OCI-LY7 (cell line): Measurements from ENCODE around the gene MYH7. TPM values are rescaled to one million over a fixed set of nuclear protein-coding genes. Genes with fewer than 3 reads are reported as not detected.
A peak's percentile ranks its signal among the peaks of the same experiment; 100 is the strongest.

Source experiments
- BruUV-seq: library from RNA; stranded (reverse); fragments of 400-500 nt; replicated peaks from 2 replicates; lab custom pipeline; 2021; lab: Mats Ljungman, UMichigan
- CTCF ChIA-PET: fragments of 300-600 bp; sonication (Branson Sonifier 250); formaldehyde crosslinking; loops from one replicate; lab custom pipeline; 2022; ENCODE audit warnings: antibody characterized with exemption; ENCODE audit not compliant: unreplicated experiment; lab: Charles Lee
- POLR2A ChIA-PET: fragments of 300-600 bp; sonication (Branson Sonifier 250); formaldehyde crosslinking; loops from one replicate; lab custom pipeline; 2022; ENCODE audit warnings: antibody characterized with exemption; lab: Charles Lee
- DNase-seq: peaks from one replicate; pipeline ENCODE4 v3.0.0-alpha.2; 2015; ENCODE audit warnings: low spot score
- H2AFZ ChIP-seq: fragments of 200-600 bp; sonication (generic), shearing (Covaris generic); 2 replicates; pipeline ENCODE4 v1.6.1; 2014; ENCODE audit warnings: mild to moderate bottlenecking, antibody characterized with exemption, low read length, moderate library complexity
- H3K27ac ChIP-seq: fragments of 200-600 bp; sonication (generic); 2 replicates; pipeline ENCODE4 v1.5.1; 2014; ENCODE audit warnings: mixed run types, low read depth, mild to moderate bottlenecking, moderate library complexity, low read length, inconsistent platforms; ENCODE audit not compliant: poor library complexity, severe bottlenecking
- H3K36me3 ChIP-seq: fragments of 200-600 bp; sonication (generic); 2 replicates; pipeline ENCODE4 v1.6.1; 2014; ENCODE audit warnings: mild to moderate bottlenecking, antibody characterized with exemption, low read length, moderate library complexity, mixed read lengths; ENCODE audit not compliant: insufficient read depth
- H3K4me1 ChIP-seq: fragments of 200-600 bp; sonication (generic); 2 replicates; pipeline ENCODE4 v1.5.1; 2014; ENCODE audit warnings: mild to moderate bottlenecking, low read length; ENCODE audit not compliant: insufficient read depth, poor library complexity, severe bottlenecking
- H3K4me2 ChIP-seq: fragments of 200-600 bp; sonication (generic); 2 replicates; pipeline ENCODE4 v1.6.1; 2014; ENCODE audit warnings: mild to moderate bottlenecking, low read length
- H3K4me3 ChIP-seq: fragments of 200-600 bp; sonication (generic); 2 replicates; pipeline ENCODE4 v1.5.1; 2014; ENCODE audit warnings: mild to moderate bottlenecking, low read depth, low read length; ENCODE audit not compliant: poor library complexity, severe bottlenecking
- H3K79me2 ChIP-seq: fragments of 200-600 bp; sonication (generic); 2 replicates; pipeline ENCODE4 v1.6.1; 2016; ENCODE audit warnings: low read depth, mild to moderate bottlenecking, low read length, moderate library complexity, mixed read lengths; ENCODE audit not compliant: insufficient read depth
- H3K9me2 ChIP-seq: fragments of 200-600 bp; sonication (generic); 2 replicates; pipeline ENCODE4 v1.6.1; 2016; ENCODE audit warnings: mild to moderate bottlenecking, low read length, mixed read lengths; ENCODE audit not compliant: insufficient read depth
- H3K9me3 ChIP-seq: fragments of 200-600 bp; sonication (generic); 2 replicates; pipeline ENCODE4 v1.6.1; 2014; ENCODE audit warnings: mild to moderate bottlenecking, mixed run types, low read length, mixed read lengths
- H4K20me1 ChIP-seq: fragments of 200-600 bp; sonication (generic); 2 replicates; pipeline ENCODE4 v1.6.1; 2014; ENCODE audit warnings: mild to moderate bottlenecking, antibody characterized with exemption, low read length, moderate library complexity, mixed read lengths; ENCODE audit not compliant: insufficient read depth
- CTCF ChIP-seq: fragments of 200-600 bp; sonication (generic); conservative IDR thresholded peaks from 2 replicates; pipeline ENCODE4 v1.5.1; 2014; ENCODE audit warnings: mild to moderate bottlenecking, antibody characterized with exemption, low read length, moderate library complexity, mixed read lengths
- EZH2phosphoT487 ChIP-seq: fragments of 200-600 bp; sonication (generic); IDR thresholded peaks from 2 replicates; pipeline ENCODE4 v1.6.1; 2018; ENCODE audit warnings: low read depth, borderline replicate concordance, mild to moderate bottlenecking, mixed run types, antibody characterized with exemption, low read length, moderate library complexity, mixed read lengths
- intact Hi-C: fragments of 100-400 bp; cut with micrococcal nuclease; formaldehyde crosslinking; loops from one replicate; pipeline ENCODE4 v1.10.0; 2022; ENCODE audit not compliant: unreplicated experiment
- total RNA-seq, 2 experiments: library from RNA; depleted of rRNA in 1 of 2; stranded (reverse); fragments of >200 nt in 1 of 2; shearing (Covaris generic) in 1 of 2; gene quantifications; 2 replicates each; pipeline ENCODE4 v1.2.3, GENCODE V29; 2014 to 2022

MYH7 gene
- total RNA-seq, 2 experiments from 2014 or later = not detected

GRCh38 chr14:23470947-23471346, 35.5 kb upstream of the MYH7 start:
- H3K36me3 ChIP-seq = peaks cover 47% of the 10 kb centered on the region
- H3K27ac ChIP-seq = no peak overlapping the region
- intact Hi-C loops = no loop called here
- H2AFZ ChIP-seq = no peak overlapping the region
- POLR2A ChIA-PET = no interaction called here
- H3K79me2 ChIP-seq = peaks cover 20% of the 10 kb centered on the region
- H3K4me1 ChIP-seq = peaks cover 10% of the 10 kb centered on the region
- CTCF ChIA-PET = no interaction called here
- no TSS peak for BruUV-seq
- TF ChIP-seq CTCF (no peak), EZH2phosphoT487 (no peak)
- no peak for DNase-seq
- H4K20me1 ChIP-seq = no peaks in the 10 kb centered on the region
- peak overlapping the region; percentile 66 for H3K4me2 ChIP-seq
- no peaks in the 10 kb centered on the region for H3K9me2 ChIP-seq
- H3K9me3 ChIP-seq = peaks cover 9% of the 10 kb centered on the region
- no peak overlapping the region for H3K4me3 ChIP-seq

- Histone ChIP-seq H4K20me1 (no peaks in the 10 kb centered on the region), H3K4me1 (peaks cover 10% of the 10 kb centered on the region), H2AFZ (peak overlapping the region; percentile 97; the same call in 1 of the 2 replicates), H3K36me3 (peaks cover 37% of the 10 kb centered on the region), H3K9me2 (no peaks in the 10 kb centered on the region), H3K4me2 (peak overlapping the region; percentile 66), H3K27ac (peak overlapping the region; percentile 21), H3K4me3 (peak overlapping the region; percentile 77), H3K79me2 (peaks cover 20% of the 10 kb centered on the region), H3K9me3 (peaks cover 9% of the 10 kb centered on the region)
- no peak for TF ChIP-seq CTCF
- no peak for TF ChIP-seq EZH2phosphoT487
- ChIA-PET POLR2A (interaction anchor here (1.1 kb wide), 1 partner anchor 91 kb away, joined by 3 read pairs; no protein-coding TSS in a partner anchor), CTCF (no interaction called here)
- TSS peak; percentile 89 for BruUV-seq
- no peak for DNase-seq
- intact Hi-C loops = loop anchor here (5.0 kb wide), 1 partner anchor 148 kb away; the partner anchor contains the start of gene PABPN1
These were observed 34.5 kb upstream of the MYH7 start for GRCh38 chr14:23469906-23470403.

- Histone ChIP-seq H4K20me1 (no peaks in the 10 kb centered on the region), H3K4me3 (peak within 1 kb of the TSS; percentile 77), H3K27ac (peak within 1 kb of the TSS; percentile 21), H2AFZ (peak within 1 kb of the TSS; percentile 97), H3K36me3 (peaks cover 30% of the 10 kb centered on the region), H3K4me2 (peak within 1 kb of the TSS; percentile 66), H3K79me2 (peaks cover 20% of the 10 kb centered on the region), H3K9me3 (peaks cover 9% of the 10 kb centered on the region), H3K4me1 (peaks cover 10% of the 10 kb centered on the region), H3K9me2 (no peaks in the 10 kb centered on the region)
- intact Hi-C loops = loop anchor here (5.0 kb wide), 1 partner anchor 147 kb away; the partner anchor contains the start of gene PABPN1
- no TSS peak for BruUV-seq
- ChIA-PET POLR2A (interaction anchor here (0.5 to 1.4 kb wide), 3 partner anchors 92 to 685 kb away, joined by 3 to 6 read pairs (median 3); partner anchors contain the start of gene PABPN1), CTCF (no interaction called here)
- DNase-seq = peak; percentile 99
- peak; percentile 73 for TF ChIP-seq CTCF
- no peak for TF ChIP-seq EZH2phosphoT487
These were observed 33.9 kb upstream of the MYH7 start, which contains the start of gene NGDN for GRCh38 chr14:23469127-23469905. NGDN (plus strand) TSS chr14:23469703; CDS start chr14:23469716, 13 bp downstream.
